Suppressor macrophage (primary cell): Measurements from ENCODE around the gene DNM3.

ENCODE experiments used
- DNase-seq, 4 experiments: peaks; one replicate each; pipeline ENCODE4 v3.0.0-alpha.2; 2020 to 2022

DNM3 gene

GRCh38 chr1:172246521-172247390 lies 405.5 kb downstream of the DNM3 start:
- no peak for DNase-seq

- DNase-seq, result no peak
These were observed 410.2 kb downstream of the DNM3 start for GRCh38 chr1:172251486-172251885.

GRCh38 chr1:172252321-172252720 lies 411.0 kb downstream of the DNM3 start:
- DNase-seq, result no peak

- no peak for DNase-seq
These were observed 411.7 kb downstream of the DNM3 start for GRCh38 chr1:172252958-172253357.

- peak in 2 of 4 experiments; percentile 27 to 29 for DNase-seq
These were observed 413.4 kb downstream of the DNM3 start for GRCh38 chr1:172254521-172255222.

GRCh38 chr1:172255223-172255560 lies 413.9 kb downstream of the DNM3 start:
- no peak for DNase-seq

GRCh38 chr1:172265905-172266304 lies 424.6 kb downstream of the DNM3 start:
- no peak for DNase-seq

- DNase-seq, result no peak
These were observed 425.4 kb downstream of the DNM3 start for GRCh38 chr1:172266528-172267174.

GRCh38 chr1:172268237-172268636 lies 426.9 kb downstream of the DNM3 start:
- DNase-seq, result no peak

GRCh38 chr1:172269084-172269483 lies 427.8 kb downstream of the DNM3 start:
- DNase-seq, result no peak

GRCh38 chr1:172269644-172270043 lies 428.3 kb downstream of the DNM3 start:
- DNase-seq, result no peak

- no peak for DNase-seq
These were observed 429.3 kb downstream of the DNM3 start for GRCh38 chr1:172270605-172271004.

- no peak for DNase-seq
These were observed 430.8 kb downstream of the DNM3 start for GRCh38 chr1:172272087-172272486.

- DNase-seq, result peak in 2 of 4 experiments; percentile 8 to 25
These were observed 432.5 kb downstream of the DNM3 start for GRCh38 chr1:172273647-172274396.

- DNase-seq, result no peak
These were observed 434.2 kb downstream of the DNM3 start for GRCh38 chr1:172275478-172275877.

GRCh38 chr1:172276120-172276818 lies 435.0 kb downstream of the DNM3 start:
- no peak for DNase-seq

- DNase-seq, result no peak
These were observed 436.0 kb downstream of the DNM3 start for GRCh38 chr1:172277275-172277674.

- no peak for DNase-seq
These were observed 436.7 kb downstream of the DNM3 start for GRCh38 chr1:172277989-172278388.

GRCh38 chr1:172278478-172278877 lies 437.2 kb downstream of the DNM3 start:
- DNase-seq, result peak in 2 of 4 experiments; percentile 13 to 20

GRCh38 chr1:172279939-172280636 lies 438.8 kb downstream of the DNM3 start:
- DNase-seq, result no peak

GRCh38 chr1:172283766-172284165 lies 442.5 kb downstream of the DNM3 start:
- no peak for DNase-seq
